Pancreas (tissue), 10 donors: ENCODE measurements around the gene CCDC85B. TPM values are rescaled to one million over a fixed set of nuclear protein-coding genes. Genes with fewer than 3 reads are reported as not detected.
A peak's percentile ranks its signal among the peaks of the same experiment; 100 is the strongest.

Experiments used
- ATAC-seq, 4 donors: fragments of 200-7000 bp; cut with Tn5 transposase; one replicate each; pipeline versions ENCODE4 v1.8.0 to v1.9.1; 2020; ENCODE audit warnings: mild to moderate bottlenecking in 4 of 4, moderate library complexity in 4 of 4
- DNase-seq, 6 donors: peaks; one replicate each; pipeline ENCODE4 v3.0.0-alpha.2; 2020
- FAIRE-seq: peaks from 2 replicates; lab custom pipeline; 2012; peaks lifted over from hg19 to GRCh38; lab: Jason Lieb, UNC
- H3K27ac ChIP-seq, 4 donors: fragments of 200-600 bp; sonication (generic); 1 replicate in 3 of 4; 2 replicates in 1 of 4; pipeline versions ENCODE4 v1.5.0 to v1.8.0; 2020
- H3K27me3 ChIP-seq, 4 donors: fragments of 200-600 bp; one replicate each; pipeline ENCODE4 v1.8.0; 2021
- H3K36me3 ChIP-seq, 3 donors: fragments of 200-600 bp; sonication (generic) in 1 of 3; one replicate each; pipeline versions ENCODE4 v1.5.0 to v1.8.0; 2020 to 2021
- H3K4me1 ChIP-seq, 3 donors: fragments of 200-600 bp; one replicate each; pipeline ENCODE4 v1.8.0; 2021
- H3K4me3 ChIP-seq, 4 donors: fragments of 200-600 bp; sonication (generic) in 2 of 4; one replicate each; pipeline versions ENCODE4 v1.5.0 to v1.8.0; 2020 to 2021
- H3K9me3 ChIP-seq, 4 donors: fragments of 200-600 bp; one replicate each; pipeline ENCODE4 v1.8.0; 2021
- CTCF ChIP-seq, 4 donors: fragments of 200-600 bp; sonication (generic) in 3 of 4; IDR thresholded peaks; one replicate each; pipeline versions ENCODE4 v1.5.0 to v1.8.0; 2021; ENCODE audit warnings: antibody characterized with exemption in 4 of 4
- WGBS, 2 donors: extraction: QIAGEN DNeasy Blood & Tissue Kit; methylation state at CpG; one replicate each; pipeline ENCODE4 v1.1.7; 2013; 5-methylcytosine and 5-hydroxymethylcytosine counted together
- intact Hi-C, 3 donors: fragments of 100-400 bp; cut with DNase I; formaldehyde crosslinking; loops; one replicate each; pipeline versions ENCODE4 v1.11.1 to v1.14.2; 2022
- polyA plus RNA-seq, 2 donors: library from polyadenylated mRNA; stranded (reverse); fragments of 200-250 nt; gene quantifications; one replicate each; pipeline ENCODE4 v1.2.3, GENCODE V29; 2013
- total RNA-seq, 6 donors: library from RNA; stranded (reverse); fragmentation: NEBNext Ultra II Directional in 4 of 6; extraction: Animal tissue kit (Norgen Biotek cat#: 25700) in 4 of 6; gene quantifications; one replicate each; pipeline versions ENCODE4 v1.2.1 to v1.2.4, GENCODE V29; 2021 to 2023
- donor health status: healthy with polysubstance abuse.
- donor health status: DM: no; HTN: no; CAD: no; lungs with moderate emphysema.
- donor health status: DM: no; HTN: no; CAD: no.
- donor health status: control.
- donor health status: control.
- donor health status: Bipolar disorder and iron deficiency.
- donor health status: DM: yes; HTN: yes; CAD: no.
- donor health status: DM: no; HTN: no; CAD: no.
- donor health status: DM: no; HTN: no; CAD: no.
- donor health status: DM: yes; HTN: yes; CAD: no.

Gene CCDC85B
- total and polyA plus RNA-seq, 8 donors = 7.7 to 22.4 (median 11.3) TPM

DNA sequence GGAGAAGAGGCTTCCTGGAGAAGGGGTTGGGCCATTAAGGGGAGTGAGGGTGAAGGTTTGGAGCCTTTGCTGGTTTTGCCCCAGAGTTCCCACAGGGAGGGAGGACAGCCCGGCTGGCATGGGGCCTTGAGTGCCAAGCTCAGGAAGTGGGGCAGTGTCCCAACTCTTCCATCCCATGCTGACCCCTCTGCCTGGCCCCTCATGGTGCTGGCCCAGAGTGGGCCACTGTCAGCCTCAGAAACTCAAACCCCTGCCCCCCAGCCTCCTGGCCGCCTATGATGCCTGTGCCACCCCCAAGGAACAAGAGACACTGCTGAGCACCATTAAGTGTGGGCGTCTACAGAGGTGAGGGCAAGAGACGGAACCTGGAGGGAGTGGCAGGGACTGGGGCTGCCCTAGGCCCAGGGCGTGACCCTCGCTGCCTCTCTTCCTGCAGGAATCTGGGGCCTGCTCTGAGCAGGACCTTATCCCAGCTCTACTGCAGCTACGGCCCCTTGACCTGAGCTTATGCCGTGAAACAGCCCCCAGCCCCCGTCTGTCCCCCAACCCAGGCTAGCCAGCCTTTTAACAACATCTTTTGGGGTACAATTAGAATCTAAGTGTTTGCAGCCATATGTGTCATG lies 24.8 kb upstream of the CCDC85B start:
- Histone ChIP-seq H3K4me1 (peaks cover 0 to 9% (median 4%) of the 10 kb centered on the region in 3 donors), H3K36me3 (peaks cover 0 to 27% (median 13%) of the 10 kb centered on the region in 3 donors), H3K27ac (no peak overlapping the region), H3K27me3 (no peaks in the 10 kb centered on the region), H3K4me3 (no peak overlapping the region), H3K9me3 (no peaks in the 10 kb centered on the region)
- ATAC-seq = no peak
- WGBS, 2 donors = 89 to 96% methylated on average over 8 to 9 of the region's 9 CpGs
- TF ChIP-seq CTCF (IDR thresholded peaks at IDR 0.05) = no peak
- DNase-seq = peak in 3 of 6 donors; percentile 17 to 47 (median 46)
- FAIRE-seq = no peak
- intact Hi-C loops = no loop called here

DNA sequence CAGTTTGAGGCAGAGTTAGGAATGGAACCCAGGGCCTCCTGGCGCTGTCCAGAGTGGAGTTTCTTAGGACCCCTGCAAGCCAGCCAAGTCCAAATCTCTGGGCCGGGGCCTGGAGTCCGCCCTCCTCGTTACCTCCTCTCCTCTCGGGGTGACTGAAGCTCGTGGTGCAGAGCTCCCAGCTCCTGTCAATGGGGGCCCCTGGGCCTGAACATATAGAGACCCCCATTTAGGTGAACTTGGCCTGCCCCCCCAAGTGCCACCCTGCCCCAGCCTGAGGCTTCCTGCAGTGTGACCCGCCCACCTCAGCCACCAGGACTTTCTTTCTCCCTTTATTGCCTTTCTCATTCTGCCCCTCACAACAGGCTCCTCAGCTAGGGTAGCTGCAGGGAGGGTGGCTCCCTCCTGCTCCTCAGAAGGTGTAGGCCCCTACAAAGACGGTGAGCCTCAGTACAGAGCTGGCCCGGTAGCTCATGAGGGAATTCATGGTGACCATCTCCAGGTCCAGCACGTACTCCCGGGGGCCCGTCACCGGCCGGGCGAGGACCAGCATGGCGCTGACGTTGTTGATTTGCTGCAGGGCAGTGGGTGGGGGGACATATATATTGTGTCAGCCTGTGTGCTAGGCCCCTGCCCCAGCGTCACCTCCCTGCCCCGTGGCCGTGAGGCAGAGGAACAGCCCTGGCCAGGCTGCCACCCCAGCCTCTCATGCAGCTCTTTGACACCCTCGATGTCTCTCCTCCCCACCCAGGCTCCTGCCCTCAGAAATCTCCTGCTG lies 23.8 kb upstream of the CCDC85B start:
- Histone ChIP-seq H3K27ac (no peak overlapping the region), H3K4me1 (peaks cover 0 to 3% (median 0%) of the 10 kb centered on the region in 3 donors), H3K27me3 (no peaks in the 10 kb centered on the region), H3K4me3 (no peak overlapping the region), H3K9me3 (no peaks in the 10 kb centered on the region), H3K36me3 (peaks cover 0 to 27% (median 13%) of the 10 kb centered on the region in 3 donors)
- WGBS, 2 donors = 91 to 92% methylated on average over 21 of the region's 21 CpGs
- no peak for TF ChIP-seq CTCF (IDR thresholded peaks at IDR 0.05)
- no peak for ATAC-seq
- FAIRE-seq = no peak
- intact Hi-C loops = no loop called here
- DNase-seq = peak in 3 of 6 donors; percentile 14 to 61 (median 57)

- Histone ChIP-seq H3K9me3 (no peaks in the 10 kb centered on the region), H3K36me3 (peaks cover 0 to 27% (median 13%) of the 10 kb centered on the region in 3 donors), H3K27ac (no peak overlapping the region), H3K4me3 (no peak overlapping the region), H3K27me3 (no peaks in the 10 kb centered on the region), H3K4me1 (no peaks in the 10 kb centered on the region)
- FAIRE-seq (no peak), ATAC-seq (no peak), DNase-seq (peak in 1 of 6 donors; percentile 62)
- WGBS, 2 donors = 76 to 78% methylated on average over 29 of the region's 29 CpGs
- no peak for TF ChIP-seq CTCF (IDR thresholded peaks at IDR 0.05)
- intact Hi-C loops = no loop called here
Observed at GRCh38 chr11:65867284-65868071, 23.0 kb upstream of the CCDC85B start.

DNA sequence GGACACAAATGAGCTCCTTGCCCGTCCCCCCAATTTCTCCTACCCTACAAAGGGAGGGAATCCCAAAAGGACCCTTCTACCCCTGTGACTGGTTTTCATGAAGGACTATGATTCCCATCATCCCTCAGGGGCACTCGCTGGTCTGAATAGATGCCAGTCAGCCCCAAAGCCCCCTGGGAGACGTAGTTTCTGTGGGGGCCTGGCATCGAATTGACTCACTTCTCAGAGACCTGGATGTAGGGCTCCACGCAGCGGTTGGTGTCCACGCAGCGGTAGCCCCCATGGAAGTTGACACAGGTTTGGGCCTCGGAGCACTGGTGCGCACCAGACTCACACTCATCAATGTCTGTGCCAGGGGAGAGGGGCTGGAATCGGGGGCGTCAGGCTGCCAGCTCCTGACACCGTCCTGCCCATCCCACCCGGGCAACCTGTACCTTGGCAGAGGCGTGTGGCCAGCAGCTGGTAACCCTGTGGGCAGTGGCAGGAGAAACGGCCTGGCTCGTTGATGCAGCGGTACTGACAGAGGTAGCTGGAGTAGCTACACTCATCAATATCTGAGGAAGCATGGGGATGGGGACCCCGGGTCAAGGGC lies 22.3 kb upstream of the CCDC85B start:
- Histone ChIP-seq H3K4me1 (no peaks in the 10 kb centered on the region), H3K36me3 (peaks cover 0 to 27% (median 13%) of the 10 kb centered on the region in 3 donors), H3K27me3 (no peaks in the 10 kb centered on the region), H3K4me3 (no peak overlapping the region), H3K9me3 (no peaks in the 10 kb centered on the region), H3K27ac (no peak overlapping the region)
- no peak for FAIRE-seq
- 83 to 84% methylated on average over 19 of the region's 19 CpGs for WGBS, 2 donors
- ATAC-seq = peak in 2 of 4 donors; percentile 11 to 26
- intact Hi-C loops = no loop called here
- no peak for TF ChIP-seq CTCF (IDR thresholded peaks at IDR 0.05)
- DNase-seq = peak in 2 of 6 donors; percentile 33 to 70
